WTC11 (cell line): ENCODE measurements around the gene TRIM10. TPM values are rescaled to one million over a fixed set of nuclear protein-coding genes. Genes with fewer than 3 reads are reported as not detected.

Experiments used
- ATAC-seq: fragments of 200-7000 bp; cut with Tn5 transposase; 2 replicates; pipeline ENCODE4 v1.10.0; 2021; ENCODE audit warnings: mild to moderate bottlenecking, moderate library complexity
- CTCF ChIA-PET: fragments of 300-600 bp; sonication (Branson Sonifier 250); formaldehyde crosslinking; loops from one replicate; lab custom pipeline; 2021; ENCODE audit warnings: antibody characterized with exemption; lab: Charles Lee
- POLR2A ChIA-PET: fragments of 350-600 bp; sonication (Branson Sonifier 250); formaldehyde crosslinking; loops from one replicate; lab custom pipeline; 2021; ENCODE audit warnings: antibody characterized with exemption; lab: Charles Lee
- DNase-seq: peaks from one replicate; pipeline ENCODE4 v3.0.0; 2021; ENCODE audit warnings: low spot score
- H3K27ac Mint-ChIP-seq: 2 replicates; pipeline ENCODE4 v1.8.0; 2021; ENCODE audit warnings: mixed read lengths
- H3K27me3 Mint-ChIP-seq: 2 replicates; pipeline ENCODE4 v1.8.0; 2021; ENCODE audit warnings: low read depth, mild to moderate bottlenecking, moderate library complexity, mixed read lengths
- H3K36me3 Mint-ChIP-seq: 2 replicates; pipeline ENCODE4 v1.8.0; 2021; ENCODE audit warnings: mixed read lengths
- H3K4me1 Mint-ChIP-seq: 2 replicates; pipeline ENCODE4 v1.8.0; 2022; ENCODE audit warnings: mixed read lengths
- H3K4me3 Mint-ChIP-seq: 2 replicates; pipeline ENCODE4 v1.8.0; 2021; ENCODE audit warnings: mild to moderate bottlenecking, moderate library complexity, mixed read lengths
- H3K9me3 Mint-ChIP-seq: 2 replicates; pipeline ENCODE4 v1.8.0; 2021; ENCODE audit warnings: mixed read lengths
- AR ChIP-seq: fragments of 250-450 bp; sonication (Bioruptor Pico); IDR thresholded peaks from 2 replicates; pipeline ENCODE4 v1.9.0; 2021; ENCODE audit warnings: mild to moderate bottlenecking
- CBFB ChIP-seq: sonication (generic); formaldehyde crosslinking; IDR thresholded peaks from 2 replicates; pipeline ENCODE4 v1.8.1; 2022; ENCODE audit warnings: mild to moderate bottlenecking, low read depth, missing genetic modification reagents
- CREM ChIP-seq: sonication (generic); formaldehyde crosslinking; IDR thresholded peaks from 2 replicates; pipeline ENCODE4 v1.8.1; 2022; ENCODE audit warnings: mild to moderate bottlenecking, missing genetic modification reagents, moderate library complexity
- E2F4 ChIP-seq: sonication (generic); formaldehyde crosslinking; IDR thresholded peaks from 2 replicates; pipeline ENCODE4 v1.8.1; 2022; ENCODE audit warnings: low read depth, mild to moderate bottlenecking, moderate library complexity, missing genetic modification reagents, borderline replicate concordance
- ELF4 ChIP-seq: sonication (generic); formaldehyde crosslinking; IDR thresholded peaks from 2 replicates; pipeline ENCODE4 v1.8.1; 2022; ENCODE audit warnings: low read depth, mild to moderate bottlenecking, moderate library complexity, missing genetic modification reagents
- FOXJ3 ChIP-seq: sonication (generic); formaldehyde crosslinking; IDR thresholded peaks from 2 replicates; pipeline ENCODE4 v1.9.0; 2021; ENCODE audit warnings: missing genetic modification reagents, mild to moderate bottlenecking, borderline replicate concordance
- FOXK1 ChIP-seq: sonication (generic); formaldehyde crosslinking; IDR thresholded peaks from 2 replicates; pipeline ENCODE4 v1.8.0; 2022; ENCODE audit warnings: mild to moderate bottlenecking, moderate library complexity, missing genetic modification reagents
- GRHL2 ChIP-seq: fragments of 250-450 bp; sonication (Bioruptor Pico); IDR thresholded peaks from 2 replicates; pipeline ENCODE4 v1.8.0; 2022; ENCODE audit warnings: mild to moderate bottlenecking, moderate library complexity; ENCODE audit not compliant: insufficient replicate concordance, severe bottlenecking
- MLX ChIP-seq: sonication (generic); formaldehyde crosslinking; IDR thresholded peaks from 2 replicates; pipeline ENCODE4 v1.8.1; 2023; ENCODE audit warnings: mild to moderate bottlenecking, missing genetic modification reagents, moderate library complexity
- NFYB ChIP-seq: sonication (generic); formaldehyde crosslinking; conservative IDR thresholded peaks from 2 replicates; pipeline ENCODE4 v1.8.0; 2022; ENCODE audit warnings: low read depth, missing genetic modification reagents
- NR1H2 ChIP-seq: sonication (generic); formaldehyde crosslinking; IDR thresholded peaks from 2 replicates; pipeline ENCODE4 v1.9.0; 2021; ENCODE audit warnings: mild to moderate bottlenecking, moderate library complexity, missing genetic modification reagents
- SOX15 ChIP-seq: fragments of 250-450 bp; sonication (Bioruptor Pico); IDR thresholded peaks from 2 replicates; pipeline ENCODE4 v1.9.0; 2021; ENCODE audit warnings: mild to moderate bottlenecking
- USF2 ChIP-seq: sonication (generic); formaldehyde crosslinking; IDR thresholded peaks from 2 replicates; pipeline ENCODE4 v1.8.1; 2023; ENCODE audit warnings: mild to moderate bottlenecking, missing genetic modification reagents, moderate library complexity
- ZBTB43 ChIP-seq: sonication (generic); formaldehyde crosslinking; IDR thresholded peaks from 2 replicates; pipeline ENCODE4 v1.8.1; 2023; ENCODE audit warnings: mild to moderate bottlenecking, missing genetic modification reagents
- ZNF121 ChIP-seq: sonication (generic); formaldehyde crosslinking; IDR thresholded peaks from 2 replicates; pipeline ENCODE4 v1.8.0; 2023; ENCODE audit warnings: missing genetic modification reagents
- ZNF232 ChIP-seq: sonication (generic); formaldehyde crosslinking; IDR thresholded peaks from 2 replicates; pipeline ENCODE4 v1.8.0; 2022; ENCODE audit warnings: mild to moderate bottlenecking, missing genetic modification reagents
- ZNF317 ChIP-seq: sonication (generic); formaldehyde crosslinking; IDR thresholded peaks from 2 replicates; pipeline ENCODE4 v1.8.1; 2023; ENCODE audit warnings: low read depth, mild to moderate bottlenecking, moderate library complexity, missing genetic modification reagents, borderline replicate concordance
- total RNA-seq: library from RNA; stranded (reverse); gene quantifications from 3 replicates; pipeline ENCODE4 v1.2.3, GENCODE V29; 2021
- TF ChIP-seq, protein P1 (sequence below): sonication (generic); formaldehyde crosslinking; IDR thresholded peaks from 2 replicates; pipeline ENCODE4 v1.8.0; 2022; ENCODE audit warnings: mild to moderate bottlenecking, missing genetic modification reagents
- TF ChIP-seq, protein P2 (sequence below): sonication (generic); formaldehyde crosslinking; IDR thresholded peaks from 2 replicates; pipeline ENCODE4 v1.8.1; 2022; ENCODE audit warnings: low read depth, missing genetic modification reagents, borderline replicate concordance
- TF ChIP-seq, protein P3 (sequence below): sonication (generic); formaldehyde crosslinking; conservative IDR thresholded peaks from 2 replicates; pipeline ENCODE4 v1.8.1; 2022; ENCODE audit warnings: mild to moderate bottlenecking, missing genetic modification reagents
- TF ChIP-seq, protein P4 (sequence below): sonication (generic); formaldehyde crosslinking; IDR thresholded peaks from 2 replicates; pipeline ENCODE4 v1.8.1; 2022; ENCODE audit warnings: mild to moderate bottlenecking, missing genetic modification reagents, moderate library complexity, borderline replicate concordance

The TRIM10 gene
- total RNA-seq, 1 experiment from 2014 or later = 0.22 TPM

DNA sequence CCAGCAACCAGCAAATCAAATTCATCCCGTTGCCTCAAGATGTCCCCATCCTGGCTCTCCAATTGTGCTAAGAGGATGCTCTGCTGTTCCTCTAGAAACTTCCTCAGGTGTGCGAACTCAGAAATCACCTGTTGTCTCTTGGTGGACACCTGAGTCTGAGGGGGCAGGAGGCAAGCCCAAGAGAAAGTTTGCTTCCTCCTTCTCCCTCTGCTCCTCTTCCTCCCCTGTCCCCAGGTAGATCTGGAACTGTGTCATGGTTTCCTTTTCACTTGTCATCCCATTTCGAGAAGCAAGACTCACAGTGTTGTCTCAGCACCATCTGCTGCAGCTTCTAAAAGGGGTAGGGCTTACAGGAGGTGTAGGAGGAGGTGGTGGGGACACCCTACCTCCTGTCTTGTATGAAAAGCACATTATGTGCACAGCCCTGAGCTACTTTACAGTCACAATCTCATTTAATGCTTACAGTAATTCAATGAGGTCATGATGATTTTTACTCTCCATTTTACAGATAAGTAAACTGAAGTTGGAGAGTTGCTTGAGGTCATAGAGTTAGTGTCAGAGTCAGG, 2.5 kb downstream of the TRIM10 start:
- DNase-seq = no peak
- Mint-ChIP-seq H3K27ac (no peak overlapping the region), H3K36me3 (no peaks in the 10 kb centered on the region), H3K4me1 (peaks cover 2% of the 10 kb centered on the region), H3K27me3 (peaks cover 29% of the 10 kb centered on the region), H3K4me3 (no peak overlapping the region), H3K9me3 (no peaks in the 10 kb centered on the region)
- POLR2A ChIA-PET = no interaction called here
- CTCF ChIA-PET = interaction anchor here (0.9 kb wide), 1 partner anchor 199 kb away, joined by 3 read pairs; no protein-coding TSS in a partner anchor
- TF ChIP-seq, protein P1, sequence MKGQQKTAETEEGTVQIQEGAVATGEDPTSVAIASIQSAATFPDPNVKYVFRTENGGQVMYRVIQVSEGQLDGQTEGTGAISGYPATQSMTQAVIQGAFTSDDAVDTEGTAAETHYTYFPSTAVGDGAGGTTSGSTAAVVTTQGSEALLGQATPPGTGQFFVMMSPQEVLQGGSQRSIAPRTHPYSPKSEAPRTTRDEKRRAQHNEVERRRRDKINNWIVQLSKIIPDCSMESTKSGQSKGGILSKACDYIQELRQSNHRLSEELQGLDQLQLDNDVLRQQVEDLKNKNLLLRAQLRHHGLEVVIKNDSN (CRISPR knock-in tag) = no peak
- TF ChIP-seq CREM = no peak
- TF ChIP-seq ZNF317 (CRISPR knock-in tag) = no peak
- no peak for TF ChIP-seq NR1H2 (CRISPR knock-in tag)
- no peak for TF ChIP-seq E2F4 (CRISPR knock-in tag)
- TF ChIP-seq ZNF121 (CRISPR knock-in tag) = no peak
- TF ChIP-seq NFYB (CRISPR knock-in tag) = no peak
- TF ChIP-seq, protein P2, sequence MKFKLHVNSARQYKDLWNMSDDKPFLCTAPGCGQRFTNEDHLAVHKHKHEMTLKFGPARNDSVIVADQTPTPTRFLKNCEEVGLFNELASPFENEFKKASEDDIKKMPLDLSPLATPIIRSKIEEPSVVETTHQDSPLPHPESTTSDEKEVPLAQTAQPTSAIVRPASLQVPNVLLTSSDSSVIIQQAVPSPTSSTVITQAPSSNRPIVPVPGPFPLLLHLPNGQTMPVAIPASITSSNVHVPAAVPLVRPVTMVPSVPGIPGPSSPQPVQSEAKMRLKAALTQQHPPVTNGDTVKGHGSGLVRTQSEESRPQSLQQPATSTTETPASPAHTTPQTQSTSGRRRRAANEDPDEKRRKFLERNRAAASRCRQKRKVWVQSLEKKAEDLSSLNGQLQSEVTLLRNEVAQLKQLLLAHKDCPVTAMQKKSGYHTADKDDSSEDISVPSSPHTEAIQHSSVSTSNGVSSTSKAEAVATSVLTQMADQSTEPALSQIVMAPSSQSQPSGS = no peak
- no peak for TF ChIP-seq ZBTB43 (CRISPR knock-in tag)
- no peak for TF ChIP-seq FOXK1 (CRISPR knock-in tag)
- TF ChIP-seq AR = no peak
- TF ChIP-seq GRHL2 = no peak
- no peak for TF ChIP-seq CBFB (CRISPR knock-in tag)
- TF ChIP-seq MLX = no peak
- TF ChIP-seq, protein P3, sequence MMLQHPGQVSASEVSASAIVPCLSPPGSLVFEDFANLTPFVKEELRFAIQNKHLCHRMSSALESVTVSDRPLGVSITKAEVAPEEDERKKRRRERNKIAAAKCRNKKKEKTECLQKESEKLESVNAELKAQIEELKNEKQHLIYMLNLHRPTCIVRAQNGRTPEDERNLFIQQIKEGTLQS (CRISPR knock-in tag) = no peak
- no peak for TF ChIP-seq FOXJ3
- no peak for ATAC-seq

GRCh38 chr6:30157999-30158398, 3.0 kb downstream of the TRIM10 start:
- no peaks in the 10 kb centered on the region for H3K36me3 Mint-ChIP-seq
- H3K27me3 Mint-ChIP-seq = peaks cover 35% of the 10 kb centered on the region
- no peaks in the 10 kb centered on the region for H3K4me1 Mint-ChIP-seq
- CTCF ChIA-PET = interaction anchor here (0.9 kb wide), 1 partner anchor 200 kb away, joined by 3 read pairs; no protein-coding TSS in a partner anchor
- ATAC-seq = no peak
- POLR2A ChIA-PET = no interaction called here
- no peak overlapping the region for H3K4me3 Mint-ChIP-seq
- H3K9me3 Mint-ChIP-seq = no peaks in the 10 kb centered on the region
- no peak for DNase-seq
- no peak overlapping the region for H3K27ac Mint-ChIP-seq
- TF ChIP-seq NFYB (CRISPR knock-in tag) (no peak), ZNF232 (CRISPR knock-in tag) (no peak), ZNF121 (CRISPR knock-in tag) (no peak), ELF4 (CRISPR knock-in tag) (no peak), SOX15 (no peak), USF2 (CRISPR knock-in tag) (no peak)
- TF ChIP-seq, protein P3 (CRISPR knock-in tag) = no peak
- TF ChIP-seq, protein P4, sequence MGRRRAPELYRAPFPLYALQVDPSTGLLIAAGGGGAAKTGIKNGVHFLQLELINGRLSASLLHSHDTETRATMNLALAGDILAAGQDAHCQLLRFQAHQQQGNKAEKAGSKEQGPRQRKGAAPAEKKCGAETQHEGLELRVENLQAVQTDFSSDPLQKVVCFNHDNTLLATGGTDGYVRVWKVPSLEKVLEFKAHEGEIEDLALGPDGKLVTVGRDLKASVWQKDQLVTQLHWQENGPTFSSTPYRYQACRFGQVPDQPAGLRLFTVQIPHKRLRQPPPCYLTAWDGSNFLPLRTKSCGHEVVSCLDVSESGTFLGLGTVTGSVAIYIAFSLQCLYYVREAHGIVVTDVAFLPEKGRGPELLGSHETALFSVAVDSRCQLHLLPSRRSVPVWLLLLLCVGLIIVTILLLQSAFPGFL (CRISPR knock-in tag) = no peak
